ENCODE results near the gene PAX7. TPM values are rescaled to one million over a fixed set of nuclear protein-coding genes. Genes with fewer than 3 reads are reported as not detected.

PAX7 gene
- total RNA-seq, 2 donors from 2014 or later = not detected

GRCh38 chr1:18710002-18710401 lies 79.4 kb downstream of the PAX7 start:
- Histone ChIP-seq H3K4me1 (ENCODE audit: control insufficient read depth in 1 of 2, low read depth in 2 of 2) (no peaks in the 10 kb centered on the region), H3K36me3 (no peaks in the 10 kb centered on the region), H3K27me3 (replicated peaks; ENCODE audit: insufficient read depth) (no peaks in the 10 kb centered on the region), H3K9me3 (no peaks in the 10 kb centered on the region), H3K27ac (no peak overlapping the region), H3K4me3 (no peak overlapping the region)
- ATAC-seq (ENCODE audit: insufficient number of reproducible peaks, low FRiP score, low read depth) = no peak
- no peak for TF ChIP-seq CTCF (IDR thresholded peaks at IDR 0.05)
- DNase-seq (ENCODE audit: low spot score) = no peak

- ATAC-seq (ENCODE audit: insufficient number of reproducible peaks, low FRiP score, low read depth) (no peak), DNase-seq (ENCODE audit: low spot score) (no peak)
- no peak for TF ChIP-seq CTCF (IDR thresholded peaks at IDR 0.05)
- no peaks in the 10 kb centered on the region for H3K27me3 ChIP-seq (replicated peaks; ENCODE audit: insufficient read depth)
- no peak overlapping the region for H3K4me3 ChIP-seq
- no peak overlapping the region for H3K27ac ChIP-seq
- no peaks in the 10 kb centered on the region for H3K9me3 ChIP-seq
- H3K4me1 ChIP-seq (ENCODE audit: control insufficient read depth in 1 of 2, low read depth in 2 of 2) = no peaks in the 10 kb centered on the region
- H3K36me3 ChIP-seq = no peaks in the 10 kb centered on the region
Measured at GRCh38 chr1:18711003-18711402, 80.4 kb downstream of the PAX7 start.

DNA sequence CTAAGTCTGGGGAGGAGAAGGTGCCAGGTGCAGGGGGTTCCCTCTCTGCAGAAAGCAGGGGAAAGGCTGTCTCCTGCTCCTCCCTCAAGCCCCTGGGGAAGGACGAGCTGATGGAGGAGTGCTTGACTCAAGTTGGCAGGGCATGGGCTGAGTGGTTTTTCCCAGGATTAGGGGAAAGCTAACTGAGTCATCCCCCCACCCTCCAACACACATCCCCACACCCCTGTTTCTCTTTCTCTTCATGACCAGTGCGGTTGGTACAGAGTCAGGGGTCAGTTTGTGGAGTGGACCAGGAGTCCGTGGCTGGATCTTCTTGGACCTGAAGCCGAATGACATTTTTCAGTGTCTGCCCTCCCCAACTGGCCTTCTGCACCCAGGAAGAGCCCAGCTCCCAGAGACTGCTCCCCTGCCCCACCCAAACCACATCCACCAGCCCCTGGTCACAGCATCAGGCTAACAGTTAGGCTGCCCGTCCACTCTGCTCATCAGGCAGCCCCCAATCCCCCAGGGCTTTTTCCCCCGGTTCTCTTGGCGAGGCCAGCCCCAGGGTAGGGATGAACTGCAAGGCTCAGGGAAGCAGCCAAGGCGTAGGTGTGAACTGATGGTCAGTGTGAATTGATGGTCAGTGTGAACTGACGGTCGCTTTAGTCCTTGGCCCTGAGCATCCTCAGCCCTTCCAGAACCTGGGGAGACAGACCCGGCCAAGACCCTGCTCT lies 81.0 kb downstream of the PAX7 start:
- Histone ChIP-seq H3K9me3 (no peaks in the 10 kb centered on the region), H3K27ac (no peak overlapping the region), H3K4me3 (no peak overlapping the region), H3K36me3 (no peaks in the 10 kb centered on the region), H3K4me1 (ENCODE audit: control insufficient read depth in 1 of 2, low read depth in 2 of 2) (peaks cover 0 to 1% of the 10 kb centered on the region in 2 donors), H3K27me3 (replicated peaks; ENCODE audit: insufficient read depth) (no peaks in the 10 kb centered on the region)
- DNase-seq (ENCODE audit: low spot score) (no peak), ATAC-seq (ENCODE audit: insufficient number of reproducible peaks, low FRiP score, low read depth) (no peak)
- no peak for TF ChIP-seq CTCF (IDR thresholded peaks at IDR 0.05)

GRCh38 chr1:18712252-18712600 lies 81.6 kb downstream of the PAX7 start:
- H3K4me1 ChIP-seq (ENCODE audit: control insufficient read depth in 1 of 2, low read depth in 2 of 2) = peaks cover 0 to 5% of the 10 kb centered on the region in 2 donors
- DNase-seq (ENCODE audit: low spot score) (no peak), ATAC-seq (ENCODE audit: insufficient number of reproducible peaks, low FRiP score, low read depth) (no peak)
- H3K9me3 ChIP-seq = no peaks in the 10 kb centered on the region
- H3K36me3 ChIP-seq = no peaks in the 10 kb centered on the region
- TF ChIP-seq CTCF (IDR thresholded peaks at IDR 0.05) = no peak
- H3K27ac ChIP-seq = no peak overlapping the region
- H3K27me3 ChIP-seq (replicated peaks; ENCODE audit: insufficient read depth) = no peaks in the 10 kb centered on the region
- no peak overlapping the region for H3K4me3 ChIP-seq

DNA sequence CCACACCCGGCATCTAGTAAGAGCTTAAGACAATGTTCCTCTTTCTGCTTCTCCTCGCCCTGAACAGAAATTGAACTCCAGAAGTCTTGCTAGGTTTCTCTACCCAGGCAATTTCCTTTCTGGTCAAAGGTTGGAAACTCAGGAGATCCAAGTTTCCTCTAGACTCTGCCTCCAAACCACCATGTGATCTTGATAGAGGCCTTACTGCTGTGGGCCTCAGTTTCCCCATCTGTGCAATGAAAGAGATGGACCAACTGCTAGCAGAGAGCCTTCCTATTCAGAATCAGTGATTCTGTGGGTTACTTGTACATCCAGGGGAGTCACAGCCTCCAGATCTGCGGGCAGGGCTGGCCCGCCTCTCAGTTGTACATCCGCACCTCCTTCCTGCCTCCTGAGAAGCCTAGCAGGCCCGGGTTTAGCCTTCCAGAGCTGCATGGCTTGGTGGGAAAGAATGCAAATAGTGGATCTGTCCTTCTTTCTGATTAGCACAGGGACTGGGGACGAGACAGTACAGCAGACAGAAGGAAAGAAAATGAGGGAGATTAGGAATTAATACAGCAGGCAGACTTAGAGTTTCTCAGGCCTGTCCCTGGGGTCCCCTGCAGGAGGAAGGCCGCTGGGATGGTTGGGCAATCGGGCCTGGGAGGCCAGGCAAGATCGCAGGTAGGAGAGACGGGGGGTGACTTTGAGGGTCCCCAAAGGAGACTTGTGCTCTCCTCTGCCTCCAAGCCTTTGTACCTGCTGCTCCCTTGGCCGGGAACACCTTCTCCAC lies 83.9 kb downstream of the PAX7 start:
- no peaks in the 10 kb centered on the region for H3K36me3 ChIP-seq
- no peaks in the 10 kb centered on the region for H3K9me3 ChIP-seq
- H3K27ac ChIP-seq = no peak overlapping the region
- ATAC-seq (ENCODE audit: insufficient number of reproducible peaks, low FRiP score, low read depth) (no peak), DNase-seq (ENCODE audit: low spot score) (no peak)
- no peak for TF ChIP-seq CTCF (IDR thresholded peaks at IDR 0.05)
- H3K4me1 ChIP-seq (ENCODE audit: control insufficient read depth in 1 of 2, low read depth in 2 of 2) = peaks cover 0 to 5% of the 10 kb centered on the region in 2 donors
- no peak overlapping the region for H3K4me3 ChIP-seq
- H3K27me3 ChIP-seq (replicated peaks; ENCODE audit: insufficient read depth) = no peaks in the 10 kb centered on the region
